GM12874 (cell line): ENCODE data around the gene TRPC4AP.
A peak's percentile ranks its signal among the peaks of the same experiment; 100 is the strongest.

ENCODE experiments used
- CTCF ChIP-seq: IDR thresholded peaks from 2 replicates; pipeline ENCODE4 v1.5.1; 2011; ENCODE audit warnings: low read depth, mild to moderate bottlenecking, control low read depth, low read length, moderate library complexity; ENCODE audit not compliant: insufficient read depth

The TRPC4AP gene

DNA sequence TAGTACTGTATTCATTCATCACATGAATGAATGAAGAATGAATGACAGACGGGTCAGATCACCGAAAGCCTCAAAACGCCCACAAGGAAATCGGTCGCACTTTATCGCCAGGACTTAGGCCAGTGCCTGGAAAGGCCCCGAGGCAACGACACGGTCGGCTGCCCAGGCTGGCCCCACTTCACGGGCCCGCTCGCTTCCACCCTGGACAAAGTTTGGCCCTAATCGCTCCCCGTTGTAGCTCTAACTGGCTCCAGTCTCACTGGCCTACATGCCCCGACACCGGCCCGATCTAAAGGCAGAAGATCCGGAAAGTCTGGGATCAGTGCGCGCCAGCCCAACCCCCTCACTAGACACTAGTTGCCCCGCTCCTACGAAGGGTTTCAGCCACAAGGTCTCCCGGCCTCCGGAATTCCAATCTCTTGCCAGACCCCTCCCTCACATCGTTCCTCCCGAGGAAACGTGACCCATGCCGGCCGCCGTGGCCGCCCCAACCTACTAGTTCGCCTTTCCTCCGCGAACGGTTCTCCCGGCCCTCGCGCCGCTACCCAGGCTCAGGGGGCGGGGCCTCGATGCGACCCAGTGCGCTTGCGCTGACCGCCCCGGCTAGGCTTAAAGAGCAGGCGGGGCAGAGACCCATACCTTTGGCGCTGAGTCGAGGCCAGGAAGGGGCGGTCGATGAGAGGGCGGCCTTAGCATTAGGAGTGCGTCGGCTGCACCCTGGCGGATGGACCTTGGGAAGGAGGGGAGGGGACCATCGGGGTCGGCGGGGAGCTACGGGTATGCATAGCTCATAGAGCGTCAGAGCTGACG is 137.2 kb downstream of the TRPC4AP start, which contains the start of the genes GSS and MYH7B:
Gene GSS, minus strand, starts transcription at position 576 of the 810 bp plus-strand sequence. CDS start 3,954 bp downstream, outside the sequence.
Gene MYH7B, plus strand, starts transcription at position 638 of the 810 bp plus-strand sequence. CDS start 22,138 bp downstream, outside the sequence.
- TF ChIP-seq CTCF, result peak; percentile 45

DNA sequence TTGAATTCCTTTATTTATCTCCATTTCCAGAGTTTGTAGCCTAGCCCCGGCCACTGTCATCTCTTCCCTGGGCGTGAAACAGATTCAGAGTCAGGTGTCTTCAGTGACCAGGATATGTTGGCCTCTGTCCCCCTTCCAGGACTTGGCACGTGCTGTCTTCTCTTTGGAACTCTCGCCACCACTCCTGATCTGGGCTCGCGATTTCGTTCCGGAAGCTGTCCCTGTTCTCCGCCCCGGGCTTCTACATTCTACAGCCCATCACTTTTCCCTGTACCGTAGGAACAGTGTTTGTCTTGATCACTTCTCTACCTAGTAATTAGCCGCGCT is 137.7 kb downstream of the TRPC4AP start:
- no peak for TF ChIP-seq CTCF

DNA sequence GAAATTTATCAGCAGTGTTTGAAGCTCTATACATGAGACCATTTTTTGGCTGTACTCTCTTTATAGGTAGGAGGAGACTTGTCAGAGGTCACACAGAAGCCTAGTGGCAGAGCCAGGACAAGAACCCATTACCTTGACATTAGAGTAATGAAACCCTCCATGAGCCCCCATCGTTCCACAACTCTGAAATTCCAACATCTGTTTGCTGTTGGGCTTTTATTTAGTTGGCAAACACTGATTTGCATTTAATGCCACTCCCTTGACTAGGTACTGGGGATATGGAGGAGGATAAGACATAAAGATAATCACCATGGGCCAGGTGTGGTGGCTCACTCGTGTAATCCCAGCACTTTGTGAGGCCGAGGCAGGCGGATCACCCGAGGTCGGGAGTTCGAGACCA is 138.6 kb downstream of the TRPC4AP start:
- TF ChIP-seq CTCF, result no peak

- no peak for TF ChIP-seq CTCF
Measured at GRCh38 chr20:34952671-34953070, 139.9 kb downstream of the TRPC4AP start.
